DND-41 (cell line): ENCODE data around the gene JOSD2.

Experiments
- EZH2 ChIP-seq: IDR thresholded peaks from 3 replicates; pipeline ENCODE4 v1.6.1; 2012; ENCODE audit warnings: borderline replicate concordance, low read depth, mild to moderate bottlenecking, moderate library complexity, low read length, inconsistent platforms; ENCODE audit not compliant: severe bottlenecking
- TF ChIP-seq, protein P1 (sequence below): IDR thresholded peaks from 2 replicates; pipeline ENCODE4 v1.5.1; 2012; ENCODE audit warnings: borderline replicate concordance, low read length, moderate library complexity, mild to moderate bottlenecking; ENCODE audit not compliant: poor library complexity, severe bottlenecking; ENCODE audit errors: extremely low read depth

DNA sequence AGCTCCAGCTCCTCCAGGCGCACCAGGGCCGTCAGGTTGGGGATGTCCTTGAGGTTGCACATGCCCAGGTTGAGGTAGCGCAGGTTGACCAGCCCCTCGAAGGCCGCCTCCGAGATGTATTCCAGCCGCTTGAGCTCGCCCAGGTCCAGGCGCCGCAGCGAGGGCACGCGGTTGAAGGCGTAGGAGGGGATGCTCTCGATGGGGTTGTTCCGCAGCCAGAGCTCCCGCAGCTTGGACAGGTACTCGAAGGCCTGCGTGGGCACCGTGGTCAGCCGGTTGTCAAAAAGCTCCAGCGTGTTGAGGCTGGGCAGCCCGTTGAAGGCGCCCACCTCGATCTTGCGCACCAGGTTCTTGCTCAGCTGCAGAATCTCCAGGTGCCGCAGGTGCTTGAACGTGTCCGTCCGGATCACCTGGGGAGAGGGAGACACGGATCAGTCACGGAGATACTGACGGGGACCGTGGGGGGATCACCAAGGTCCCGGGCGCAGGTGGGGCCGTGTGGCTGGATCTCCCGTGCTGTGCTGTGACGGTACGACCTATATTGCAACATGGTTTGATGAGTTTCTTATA is 8.1 kb upstream of the JOSD2 start:
- TF ChIP-seq, protein P1, sequence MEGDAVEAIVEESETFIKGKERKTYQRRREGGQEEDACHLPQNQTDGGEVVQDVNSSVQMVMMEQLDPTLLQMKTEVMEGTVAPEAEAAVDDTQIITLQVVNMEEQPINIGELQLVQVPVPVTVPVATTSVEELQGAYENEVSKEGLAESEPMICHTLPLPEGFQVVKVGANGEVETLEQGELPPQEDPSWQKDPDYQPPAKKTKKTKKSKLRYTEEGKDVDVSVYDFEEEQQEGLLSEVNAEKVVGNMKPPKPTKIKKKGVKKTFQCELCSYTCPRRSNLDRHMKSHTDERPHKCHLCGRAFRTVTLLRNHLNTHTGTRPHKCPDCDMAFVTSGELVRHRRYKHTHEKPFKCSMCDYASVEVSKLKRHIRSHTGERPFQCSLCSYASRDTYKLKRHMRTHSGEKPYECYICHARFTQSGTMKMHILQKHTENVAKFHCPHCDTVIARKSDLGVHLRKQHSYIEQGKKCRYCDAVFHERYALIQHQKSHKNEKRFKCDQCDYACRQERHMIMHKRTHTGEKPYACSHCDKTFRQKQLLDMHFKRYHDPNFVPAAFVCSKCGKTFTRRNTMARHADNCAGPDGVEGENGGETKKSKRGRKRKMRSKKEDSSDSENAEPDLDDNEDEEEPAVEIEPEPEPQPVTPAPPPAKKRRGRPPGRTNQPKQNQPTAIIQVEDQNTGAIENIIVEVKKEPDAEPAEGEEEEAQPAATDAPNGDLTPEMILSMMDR = no peak
- TF ChIP-seq EZH2 = no peak
